HL-60 (cell line): ENCODE measurements around the gene AFAP1.

Experiments
- GABPA ChIP-seq: IDR thresholded peaks from 2 replicates; pipeline ENCODE4 v1.6.1; 2012; ENCODE audit warnings: low read depth
- TF ChIP-seq, protein P1 (sequence below): IDR thresholded peaks from one replicate; pipeline ENCODE4 v1.5.1; 2011; ENCODE audit warnings: low read length, control low read depth, inconsistent platforms; ENCODE audit not compliant: insufficient read depth
- TF ChIP-seq, protein P2 (sequence below): IDR thresholded peaks from 2 replicates; pipeline ENCODE4 v1.6.1; 2012; ENCODE audit warnings: low read depth; ENCODE audit not compliant: insufficient replicate concordance

GRCh38 chr4:7949759-7950158, 10.1 kb upstream of the AFAP1 start:
- TF ChIP-seq, protein P1, sequence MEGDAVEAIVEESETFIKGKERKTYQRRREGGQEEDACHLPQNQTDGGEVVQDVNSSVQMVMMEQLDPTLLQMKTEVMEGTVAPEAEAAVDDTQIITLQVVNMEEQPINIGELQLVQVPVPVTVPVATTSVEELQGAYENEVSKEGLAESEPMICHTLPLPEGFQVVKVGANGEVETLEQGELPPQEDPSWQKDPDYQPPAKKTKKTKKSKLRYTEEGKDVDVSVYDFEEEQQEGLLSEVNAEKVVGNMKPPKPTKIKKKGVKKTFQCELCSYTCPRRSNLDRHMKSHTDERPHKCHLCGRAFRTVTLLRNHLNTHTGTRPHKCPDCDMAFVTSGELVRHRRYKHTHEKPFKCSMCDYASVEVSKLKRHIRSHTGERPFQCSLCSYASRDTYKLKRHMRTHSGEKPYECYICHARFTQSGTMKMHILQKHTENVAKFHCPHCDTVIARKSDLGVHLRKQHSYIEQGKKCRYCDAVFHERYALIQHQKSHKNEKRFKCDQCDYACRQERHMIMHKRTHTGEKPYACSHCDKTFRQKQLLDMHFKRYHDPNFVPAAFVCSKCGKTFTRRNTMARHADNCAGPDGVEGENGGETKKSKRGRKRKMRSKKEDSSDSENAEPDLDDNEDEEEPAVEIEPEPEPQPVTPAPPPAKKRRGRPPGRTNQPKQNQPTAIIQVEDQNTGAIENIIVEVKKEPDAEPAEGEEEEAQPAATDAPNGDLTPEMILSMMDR: no peak
- TF ChIP-seq, protein P2, sequence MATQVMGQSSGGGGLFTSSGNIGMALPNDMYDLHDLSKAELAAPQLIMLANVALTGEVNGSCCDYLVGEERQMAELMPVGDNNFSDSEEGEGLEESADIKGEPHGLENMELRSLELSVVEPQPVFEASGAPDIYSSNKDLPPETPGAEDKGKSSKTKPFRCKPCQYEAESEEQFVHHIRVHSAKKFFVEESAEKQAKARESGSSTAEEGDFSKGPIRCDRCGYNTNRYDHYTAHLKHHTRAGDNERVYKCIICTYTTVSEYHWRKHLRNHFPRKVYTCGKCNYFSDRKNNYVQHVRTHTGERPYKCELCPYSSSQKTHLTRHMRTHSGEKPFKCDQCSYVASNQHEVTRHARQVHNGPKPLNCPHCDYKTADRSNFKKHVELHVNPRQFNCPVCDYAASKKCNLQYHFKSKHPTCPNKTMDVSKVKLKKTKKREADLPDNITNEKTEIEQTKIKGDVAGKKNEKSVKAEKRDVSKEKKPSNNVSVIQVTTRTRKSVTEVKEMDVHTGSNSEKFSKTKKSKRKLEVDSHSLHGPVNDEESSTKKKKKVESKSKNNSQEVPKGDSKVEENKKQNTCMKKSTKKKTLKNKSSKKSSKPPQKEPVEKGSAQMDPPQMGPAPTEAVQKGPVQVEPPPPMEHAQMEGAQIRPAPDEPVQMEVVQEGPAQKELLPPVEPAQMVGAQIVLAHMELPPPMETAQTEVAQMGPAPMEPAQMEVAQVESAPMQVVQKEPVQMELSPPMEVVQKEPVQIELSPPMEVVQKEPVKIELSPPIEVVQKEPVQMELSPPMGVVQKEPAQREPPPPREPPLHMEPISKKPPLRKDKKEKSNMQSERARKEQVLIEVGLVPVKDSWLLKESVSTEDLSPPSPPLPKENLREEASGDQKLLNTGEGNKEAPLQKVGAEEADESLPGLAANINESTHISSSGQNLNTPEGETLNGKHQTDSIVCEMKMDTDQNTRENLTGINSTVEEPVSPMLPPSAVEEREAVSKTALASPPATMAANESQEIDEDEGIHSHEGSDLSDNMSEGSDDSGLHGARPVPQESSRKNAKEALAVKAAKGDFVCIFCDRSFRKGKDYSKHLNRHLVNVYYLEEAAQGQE: no peak
- no peak for TF ChIP-seq GABPA
